GM23338 (cell line): ENCODE results near the gene PACS1.

Experiments used
- CREB1 ChIP-seq: fragments of 250-450 bp; sonication (Bioruptor Pico); IDR thresholded peaks from 2 replicates; pipeline ENCODE4 v1.5.0; 2020; ENCODE audit warnings: low read depth, mild to moderate bottlenecking, moderate library complexity
- EZH2 ChIP-seq: fragments of 200-600 bp; sonication (generic); IDR thresholded peaks from one replicate; pipeline ENCODE4 v1.8.0; 2017; ENCODE audit warnings: antibody characterized with exemption, mild to moderate bottlenecking, low read depth; ENCODE audit not compliant: unreplicated experiment
- EZH2phosphoT487 ChIP-seq: fragments of 200-600 bp; sonication (generic); IDR thresholded peaks from one replicate; pipeline ENCODE4 v1.8.1; 2018; ENCODE audit warnings: antibody characterized with exemption; ENCODE audit not compliant: unreplicated experiment
- JUNB ChIP-seq: IDR thresholded peaks from one replicate; pipeline ENCODE4 v1.6.1; 2016; ENCODE audit warnings: antibody characterized with exemption; ENCODE audit not compliant: unreplicated experiment
- POLR2AphosphoS5 ChIP-seq: IDR thresholded peaks from 2 replicates; pipeline ENCODE4 v1.6.1; 2016; ENCODE audit warnings: antibody characterized with exemption, low read depth
- STAT1 ChIP-seq: IDR thresholded peaks from one replicate; pipeline ENCODE4 v1.6.1; 2016; ENCODE audit warnings: antibody characterized with exemption; ENCODE audit not compliant: unreplicated experiment
- ZNF114 ChIP-seq: fragments of 250-450 bp; sonication (Bioruptor Pico); IDR thresholded peaks from 2 replicates; pipeline ENCODE4 v1.5.0; 2020; ENCODE audit warnings: mild to moderate bottlenecking, moderate library complexity
- TF ChIP-seq, protein P1 (sequence below), 2 experiments: fragments of 200-600 bp in 1 of 2; sonication (generic) in 1 of 2; conservative IDR thresholded peaks; 2 replicates each; pipeline versions ENCODE4 v1.5.1 to v1.6.1; 2016 to 2017; ENCODE audit warnings: antibody characterized with exemption in 2 of 2, low read depth in 2 of 2, mild to moderate bottlenecking in 2 of 2, moderate library complexity in 1 of 2
- TF ChIP-seq, protein P2 (sequence below): IDR thresholded peaks from one replicate; pipeline ENCODE4 v1.6.1; 2018; ENCODE audit warnings: antibody characterized with exemption; ENCODE audit not compliant: unreplicated experiment
- TF ChIP-seq, protein P3 (sequence below): IDR thresholded peaks from 2 replicates; pipeline ENCODE4 v1.6.1; 2016; ENCODE audit warnings: antibody characterized with exemption

DNA sequence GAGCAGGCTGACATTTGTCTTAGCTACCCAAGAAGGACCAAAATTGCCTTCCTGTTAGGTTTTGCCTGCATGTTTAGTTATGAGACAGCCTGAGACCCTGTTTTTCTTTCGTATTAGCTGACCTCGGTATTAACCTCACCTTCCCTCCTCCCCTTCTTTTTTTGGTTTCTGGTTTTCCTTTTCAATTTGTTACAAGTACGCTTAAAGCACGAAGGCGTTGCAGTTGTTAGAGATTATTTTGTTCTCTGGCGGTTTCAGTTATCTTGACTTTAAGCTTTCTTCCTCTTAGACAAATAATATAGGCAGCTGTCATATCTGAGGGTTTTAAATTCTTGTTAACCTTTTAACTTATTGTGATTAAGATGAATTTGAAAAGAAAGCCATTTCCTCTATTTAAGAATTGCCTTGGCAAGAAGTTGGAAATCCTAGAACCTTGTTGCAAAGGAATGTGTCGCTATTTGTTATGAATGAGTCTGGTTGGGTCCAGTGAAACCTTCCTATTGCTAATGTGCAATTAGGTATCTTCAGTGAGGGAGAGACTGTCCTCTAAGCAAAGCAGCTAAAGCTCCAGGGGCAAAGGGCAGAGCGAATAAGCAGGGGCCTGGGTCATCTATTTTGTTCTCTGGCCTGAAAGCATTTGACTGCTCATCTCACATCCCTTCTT, 45.7 kb downstream of the PACS1 start:
- TF ChIP-seq, protein P1, sequence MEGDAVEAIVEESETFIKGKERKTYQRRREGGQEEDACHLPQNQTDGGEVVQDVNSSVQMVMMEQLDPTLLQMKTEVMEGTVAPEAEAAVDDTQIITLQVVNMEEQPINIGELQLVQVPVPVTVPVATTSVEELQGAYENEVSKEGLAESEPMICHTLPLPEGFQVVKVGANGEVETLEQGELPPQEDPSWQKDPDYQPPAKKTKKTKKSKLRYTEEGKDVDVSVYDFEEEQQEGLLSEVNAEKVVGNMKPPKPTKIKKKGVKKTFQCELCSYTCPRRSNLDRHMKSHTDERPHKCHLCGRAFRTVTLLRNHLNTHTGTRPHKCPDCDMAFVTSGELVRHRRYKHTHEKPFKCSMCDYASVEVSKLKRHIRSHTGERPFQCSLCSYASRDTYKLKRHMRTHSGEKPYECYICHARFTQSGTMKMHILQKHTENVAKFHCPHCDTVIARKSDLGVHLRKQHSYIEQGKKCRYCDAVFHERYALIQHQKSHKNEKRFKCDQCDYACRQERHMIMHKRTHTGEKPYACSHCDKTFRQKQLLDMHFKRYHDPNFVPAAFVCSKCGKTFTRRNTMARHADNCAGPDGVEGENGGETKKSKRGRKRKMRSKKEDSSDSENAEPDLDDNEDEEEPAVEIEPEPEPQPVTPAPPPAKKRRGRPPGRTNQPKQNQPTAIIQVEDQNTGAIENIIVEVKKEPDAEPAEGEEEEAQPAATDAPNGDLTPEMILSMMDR (conservative IDR thresholded peaks at IDR 0.05; ENCODE audit: low read depth in 2 of 2) = no peak
- no peak for TF ChIP-seq POLR2AphosphoS5
- TF ChIP-seq, protein P2, sequence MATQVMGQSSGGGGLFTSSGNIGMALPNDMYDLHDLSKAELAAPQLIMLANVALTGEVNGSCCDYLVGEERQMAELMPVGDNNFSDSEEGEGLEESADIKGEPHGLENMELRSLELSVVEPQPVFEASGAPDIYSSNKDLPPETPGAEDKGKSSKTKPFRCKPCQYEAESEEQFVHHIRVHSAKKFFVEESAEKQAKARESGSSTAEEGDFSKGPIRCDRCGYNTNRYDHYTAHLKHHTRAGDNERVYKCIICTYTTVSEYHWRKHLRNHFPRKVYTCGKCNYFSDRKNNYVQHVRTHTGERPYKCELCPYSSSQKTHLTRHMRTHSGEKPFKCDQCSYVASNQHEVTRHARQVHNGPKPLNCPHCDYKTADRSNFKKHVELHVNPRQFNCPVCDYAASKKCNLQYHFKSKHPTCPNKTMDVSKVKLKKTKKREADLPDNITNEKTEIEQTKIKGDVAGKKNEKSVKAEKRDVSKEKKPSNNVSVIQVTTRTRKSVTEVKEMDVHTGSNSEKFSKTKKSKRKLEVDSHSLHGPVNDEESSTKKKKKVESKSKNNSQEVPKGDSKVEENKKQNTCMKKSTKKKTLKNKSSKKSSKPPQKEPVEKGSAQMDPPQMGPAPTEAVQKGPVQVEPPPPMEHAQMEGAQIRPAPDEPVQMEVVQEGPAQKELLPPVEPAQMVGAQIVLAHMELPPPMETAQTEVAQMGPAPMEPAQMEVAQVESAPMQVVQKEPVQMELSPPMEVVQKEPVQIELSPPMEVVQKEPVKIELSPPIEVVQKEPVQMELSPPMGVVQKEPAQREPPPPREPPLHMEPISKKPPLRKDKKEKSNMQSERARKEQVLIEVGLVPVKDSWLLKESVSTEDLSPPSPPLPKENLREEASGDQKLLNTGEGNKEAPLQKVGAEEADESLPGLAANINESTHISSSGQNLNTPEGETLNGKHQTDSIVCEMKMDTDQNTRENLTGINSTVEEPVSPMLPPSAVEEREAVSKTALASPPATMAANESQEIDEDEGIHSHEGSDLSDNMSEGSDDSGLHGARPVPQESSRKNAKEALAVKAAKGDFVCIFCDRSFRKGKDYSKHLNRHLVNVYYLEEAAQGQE = no peak
- TF ChIP-seq EZH2phosphoT487 = no peak
- TF ChIP-seq, protein P3, sequence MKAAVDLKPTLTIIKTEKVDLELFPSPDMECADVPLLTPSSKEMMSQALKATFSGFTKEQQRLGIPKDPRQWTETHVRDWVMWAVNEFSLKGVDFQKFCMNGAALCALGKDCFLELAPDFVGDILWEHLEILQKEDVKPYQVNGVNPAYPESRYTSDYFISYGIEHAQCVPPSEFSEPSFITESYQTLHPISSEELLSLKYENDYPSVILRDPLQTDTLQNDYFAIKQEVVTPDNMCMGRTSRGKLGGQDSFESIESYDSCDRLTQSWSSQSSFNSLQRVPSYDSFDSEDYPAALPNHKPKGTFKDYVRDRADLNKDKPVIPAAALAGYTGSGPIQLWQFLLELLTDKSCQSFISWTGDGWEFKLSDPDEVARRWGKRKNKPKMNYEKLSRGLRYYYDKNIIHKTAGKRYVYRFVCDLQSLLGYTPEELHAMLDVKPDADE = no peak
- TF ChIP-seq ZNF114 (CRISPR knock-in tag) = no peak
- TF ChIP-seq EZH2 = no peak
- TF ChIP-seq STAT1 = no peak
- TF ChIP-seq JUNB = no peak
- TF ChIP-seq CREB1 (CRISPR knock-in tag) = no peak
